GM19025 (cell line): ENCODE data around the gene NUMB.

Experiments
- ATAC-seq: cut with Tn5 transposase; IDR thresholded peaks from one replicate; pipeline ENCODE4 v1.9.1; 2021; ENCODE audit warnings: mild to moderate bottlenecking, low read depth, moderate library complexity; ENCODE audit not compliant: unreplicated experiment

Gene NUMB

GRCh38 chr14:73466861-73467260 is 8.5 kb upstream of the NUMB start:
- ATAC-seq, result no peak

DNA sequence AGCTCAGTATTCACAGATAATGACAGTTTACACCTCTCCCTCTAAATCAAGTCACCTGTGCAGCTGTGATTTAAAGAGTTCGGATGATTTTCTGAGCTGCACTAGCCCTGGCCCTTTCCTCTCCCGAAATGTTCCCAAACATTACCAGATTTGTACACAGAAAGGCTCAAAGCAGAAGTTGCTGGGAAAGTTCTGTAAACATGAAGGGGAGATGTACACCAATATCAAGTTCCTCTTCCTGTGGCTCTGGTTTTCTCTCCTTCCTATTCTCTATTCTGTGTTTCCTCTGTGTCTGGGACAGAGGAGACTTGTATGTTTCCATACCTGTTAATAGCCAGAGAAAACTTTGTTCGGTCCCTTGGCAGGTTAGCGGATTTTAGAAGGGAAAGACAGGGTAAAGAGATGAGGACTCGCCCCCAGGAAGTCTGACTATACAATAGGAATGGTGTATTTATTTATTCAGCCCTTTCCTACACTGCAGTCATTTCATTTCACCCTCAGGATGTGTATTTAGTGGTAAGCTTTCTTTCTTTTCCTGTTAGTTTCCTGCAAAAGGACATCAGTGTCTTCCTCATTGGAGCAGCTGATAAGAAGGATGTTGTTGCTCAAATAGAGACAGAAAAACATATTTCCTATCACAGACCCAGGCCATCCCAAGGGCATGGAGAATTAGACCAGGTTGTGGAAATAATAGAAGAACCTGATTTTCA is 7.6 kb upstream of the NUMB start:
- no peak for ATAC-seq

GRCh38 chr14:73463411-73463810 is 5.1 kb upstream of the NUMB start:
- ATAC-seq, result no peak

DNA sequence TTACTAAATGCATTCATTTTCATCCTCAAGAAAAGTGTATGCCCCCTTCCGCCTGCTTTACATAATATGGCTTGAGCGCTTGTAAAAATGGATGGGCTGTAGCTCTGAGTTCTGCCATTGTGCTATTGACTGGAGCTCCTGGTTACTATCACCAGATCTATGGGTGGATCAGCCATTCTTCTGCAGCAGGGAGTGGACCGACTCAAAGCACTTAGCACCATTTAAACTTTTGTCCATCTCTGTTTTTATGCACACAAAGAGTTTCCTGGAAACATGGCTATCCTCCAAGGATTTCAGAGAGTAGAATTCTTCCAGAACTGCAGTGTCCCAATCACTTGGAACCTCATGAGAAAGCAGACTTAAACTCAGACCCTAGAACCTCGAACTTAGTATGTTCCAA is 4.5 kb upstream of the NUMB start:
- no peak for ATAC-seq

GRCh38 chr14:73462048-73462715 is 3.8 kb upstream of the NUMB start:
- ATAC-seq, result no peak

DNA sequence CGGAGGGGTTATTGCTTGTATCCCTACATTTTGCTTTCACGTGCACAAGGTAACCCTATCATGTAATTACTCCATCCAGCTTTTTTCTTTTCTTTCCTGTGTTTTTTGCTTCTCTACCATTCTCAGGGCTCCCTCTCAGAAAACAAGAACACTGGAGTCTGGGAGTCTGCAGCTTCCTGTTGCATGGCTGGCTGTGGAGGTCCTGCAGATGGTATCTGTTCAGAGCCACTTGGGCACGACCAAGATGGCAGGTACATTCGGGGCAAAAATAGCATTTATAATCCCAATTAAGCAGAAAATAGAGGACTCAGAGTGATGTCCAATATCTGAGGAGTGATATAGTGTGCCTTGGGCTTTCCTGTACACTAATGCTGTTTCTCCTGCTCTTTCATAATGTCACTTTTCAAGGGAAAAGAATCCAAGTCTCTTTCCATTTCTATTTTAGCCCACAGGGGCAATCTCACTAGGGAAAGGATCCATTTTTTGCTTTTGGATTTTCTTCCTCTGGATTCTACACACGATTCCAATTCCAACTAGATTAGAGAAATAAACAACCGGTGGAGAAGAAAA is 3.2 kb upstream of the NUMB start:
- no peak for ATAC-seq

DNA sequence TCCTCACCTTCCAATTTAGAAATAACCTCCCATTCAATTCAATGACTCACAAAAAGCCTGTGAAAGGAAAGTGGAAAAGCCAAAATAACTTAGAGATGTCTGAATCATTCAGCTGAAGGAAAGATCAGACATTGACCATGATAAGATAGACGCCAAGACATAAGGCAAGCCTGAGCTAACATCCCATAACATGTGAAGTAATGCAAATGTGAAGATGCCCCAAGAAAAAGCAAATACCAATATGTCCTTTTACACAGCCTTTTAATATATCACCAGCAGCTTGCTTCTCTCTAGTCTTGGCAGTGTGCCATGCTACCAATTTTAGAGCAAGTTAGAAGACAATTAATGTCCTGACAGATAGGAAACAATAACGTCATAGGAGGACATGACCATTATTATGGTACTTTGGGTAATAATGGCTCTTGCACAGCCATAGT is 2.4 kb upstream of the NUMB start:
- no peak for ATAC-seq

DNA sequence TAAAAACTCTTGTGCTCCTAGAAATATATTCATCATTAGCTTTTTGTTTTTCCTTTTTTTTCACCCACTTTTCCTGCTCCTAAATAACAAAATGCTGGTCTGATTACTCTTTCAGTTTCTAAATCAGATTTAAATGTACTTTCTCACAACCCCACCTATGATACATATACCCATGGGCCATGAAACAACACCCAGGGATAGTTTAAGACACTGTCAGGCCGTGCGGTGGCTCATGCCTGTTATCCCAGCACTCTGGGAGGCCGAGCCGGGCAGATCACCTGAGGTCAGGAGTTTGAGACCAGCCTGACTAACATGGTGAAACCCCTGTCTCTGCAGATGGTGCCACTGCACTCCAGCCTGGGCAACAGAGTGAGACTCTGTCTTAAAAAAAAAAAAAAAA is 1.6 kb upstream of the NUMB start:
- no peak for ATAC-seq

GRCh38 chr14:73457924-73458182 is 493 bp downstream of the NUMB start:
- ATAC-seq, result no peak

DNA sequence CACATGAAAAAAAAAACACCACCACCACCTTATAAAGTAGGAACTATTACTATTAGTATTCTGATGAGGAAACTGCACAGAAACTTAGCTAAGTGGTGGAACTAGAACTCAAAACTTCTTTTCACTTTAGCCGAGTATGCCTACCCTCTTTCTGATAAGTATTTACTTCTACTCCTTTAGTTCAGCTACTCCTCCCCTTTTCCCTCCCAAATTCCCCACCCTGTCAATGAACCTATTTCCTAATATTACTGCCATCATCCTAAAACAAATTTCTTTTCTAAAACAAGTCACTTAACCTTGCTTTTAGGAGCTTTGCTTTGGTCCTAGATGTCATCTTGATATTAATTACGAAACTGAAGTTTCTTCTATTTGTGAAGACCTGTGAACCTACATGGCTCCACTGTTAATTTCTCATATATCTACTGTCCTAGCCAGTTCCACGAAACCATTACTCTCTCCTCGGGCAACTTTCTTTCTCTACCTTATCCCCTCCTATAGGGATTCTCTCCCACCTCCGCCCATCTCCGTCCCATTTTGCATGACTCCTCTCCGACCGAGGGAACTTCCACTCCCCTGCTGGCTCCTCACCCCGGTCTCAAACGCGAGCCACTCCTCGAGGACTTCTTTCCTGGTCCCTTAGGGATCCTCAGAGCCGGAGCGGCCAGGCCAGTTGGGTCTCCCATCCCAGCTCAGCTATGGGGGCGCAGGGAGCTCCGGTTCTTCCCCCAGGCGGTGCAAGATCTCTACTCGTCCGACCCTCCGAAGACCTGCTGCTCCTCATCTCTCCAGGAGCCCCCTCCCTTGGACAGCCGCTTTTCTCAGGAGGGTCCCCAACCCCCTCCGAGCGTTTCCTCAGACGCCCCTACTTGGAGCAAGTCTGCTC is 1.1 kb downstream of the NUMB start:
- no peak for ATAC-seq

GRCh38 chr14:73455294-73455693 is 3.1 kb downstream of the NUMB start:
- no peak for ATAC-seq

DNA sequence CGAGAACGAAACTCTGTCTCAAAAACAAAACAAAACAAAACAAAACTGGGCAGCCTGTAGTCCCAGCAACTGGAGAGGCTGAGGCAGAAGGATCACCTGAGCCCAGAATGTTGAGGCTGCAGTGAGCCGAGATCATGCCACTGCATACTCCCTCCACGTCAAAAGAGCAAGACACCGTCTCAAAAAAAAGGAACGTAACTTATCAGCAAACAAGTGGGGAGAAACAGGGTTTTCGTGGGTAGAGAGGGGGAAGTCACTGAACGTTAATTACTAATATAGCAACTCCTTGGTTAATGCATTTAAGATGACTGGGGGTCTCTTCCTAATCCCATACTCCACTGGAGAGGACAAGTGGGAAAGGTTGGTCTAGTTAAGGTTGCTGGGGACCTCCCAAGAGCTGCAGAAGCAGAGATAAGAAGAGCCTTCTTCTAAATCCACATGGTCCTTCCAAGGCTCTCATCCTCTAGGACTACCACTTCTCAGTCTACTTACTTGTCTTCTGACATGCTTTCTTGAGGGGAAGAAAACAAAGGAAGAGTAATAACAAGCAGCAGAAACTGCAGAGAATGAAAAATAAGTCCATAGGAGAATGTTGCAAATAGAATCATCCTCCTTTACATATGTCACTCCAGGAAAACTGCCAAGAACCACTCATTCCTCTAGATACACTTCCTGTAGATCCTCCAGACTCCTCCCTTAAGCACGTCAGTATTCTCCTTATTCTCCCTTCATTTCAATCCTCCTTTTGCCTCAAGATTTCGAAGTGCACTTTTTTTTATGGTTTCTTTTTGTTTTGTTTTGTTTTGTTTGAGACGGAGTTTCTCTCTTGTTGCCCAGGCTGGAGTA is 5.8 kb downstream of the NUMB start:
- ATAC-seq, result no peak

DNA sequence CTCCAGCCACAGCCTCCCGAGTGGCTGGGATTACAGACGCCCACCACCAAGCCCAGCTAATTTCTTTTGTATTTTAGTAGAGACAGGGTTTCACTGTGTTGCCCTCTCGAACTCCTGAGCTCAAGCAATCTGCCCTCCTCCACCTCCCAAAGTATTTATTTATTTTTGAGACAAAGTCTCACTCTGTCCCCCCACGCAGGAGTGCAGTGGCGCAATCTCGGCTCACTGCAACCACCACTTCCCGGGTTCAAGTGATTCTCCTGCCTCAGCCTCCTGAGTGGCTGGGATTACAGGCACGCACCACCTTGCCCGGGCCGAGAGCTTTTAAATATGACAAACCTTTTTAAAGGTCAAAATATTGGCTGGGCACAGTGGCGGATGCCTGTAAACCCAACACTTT is 14.6 kb downstream of the NUMB start:
- ATAC-seq, result no peak

DNA sequence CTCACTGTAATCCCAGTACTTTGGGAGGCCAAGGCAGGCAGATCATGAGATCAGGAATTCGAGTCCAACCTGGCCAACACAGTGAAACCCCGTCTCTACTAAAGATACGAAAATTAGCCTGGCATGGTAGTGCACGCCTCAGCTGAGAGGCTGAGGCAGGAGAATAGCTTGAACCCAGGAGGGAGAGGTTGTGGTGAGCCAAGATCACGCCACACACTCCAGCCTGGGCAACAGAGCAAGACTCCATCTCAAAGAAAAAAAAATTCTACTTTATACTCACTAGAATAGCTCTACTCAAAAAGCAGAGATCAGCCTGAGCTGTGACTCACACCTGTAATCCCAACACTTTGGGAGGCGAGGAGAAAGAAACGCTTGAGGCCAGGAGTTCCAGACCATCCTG is 17.1 kb downstream of the NUMB start:
- ATAC-seq, result no peak

GRCh38 chr14:73438993-73439392 is 19.4 kb downstream of the NUMB start:
- ATAC-seq, result no peak

GRCh38 chr14:73437206-73437605 is 21.1 kb downstream of the NUMB start:
- no peak for ATAC-seq

DNA sequence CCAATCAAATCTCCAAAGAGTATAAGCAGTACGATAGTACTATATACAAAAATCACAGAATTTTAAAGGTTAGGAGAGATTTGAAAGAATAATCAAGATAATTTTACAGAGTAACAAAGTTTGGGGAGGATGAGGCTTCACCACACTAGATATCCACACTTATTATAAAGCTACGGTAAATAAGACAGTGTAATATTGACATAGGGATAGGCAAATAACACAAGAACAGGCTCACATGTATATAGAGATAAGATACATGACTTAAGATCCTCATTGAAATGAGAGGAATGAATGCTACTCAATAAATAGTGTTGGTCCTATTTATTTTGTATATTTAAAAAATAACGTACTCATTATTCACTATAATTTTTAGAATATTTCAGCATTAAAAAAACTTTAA is 26.2 kb downstream of the NUMB start:
- ATAC-seq, result no peak

DNA sequence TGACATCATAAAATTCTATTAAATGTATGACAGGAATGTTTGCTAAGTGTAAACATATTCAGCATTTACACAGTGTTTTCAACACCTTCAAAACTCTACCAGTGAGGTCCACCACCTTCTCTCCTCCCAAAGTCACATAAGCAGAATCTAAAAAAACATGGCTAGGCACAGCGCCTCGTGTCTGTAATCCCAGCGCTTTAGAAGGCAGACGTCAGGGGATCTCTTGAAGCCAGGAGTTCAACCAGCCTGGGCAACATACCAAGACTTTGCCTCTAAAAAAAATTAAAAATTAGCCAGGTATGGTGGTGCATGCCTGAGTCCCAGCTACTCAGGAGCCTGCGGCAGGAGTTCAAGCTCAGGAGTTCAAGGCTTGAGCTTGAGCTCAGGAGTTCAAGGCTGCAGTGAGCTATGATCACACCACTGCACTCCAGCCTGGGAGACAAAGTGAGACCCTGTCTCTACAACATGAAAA is 30.0 kb downstream of the NUMB start:
- ATAC-seq, result no peak

- ATAC-seq, result no peak
These were observed 30.7 kb downstream of the NUMB start for GRCh38 chr14:73427516-73428264.

GRCh38 chr14:73426877-73427276 is 31.5 kb downstream of the NUMB start:
- no peak for ATAC-seq
